NT2/D1 (cell line): ENCODE data around the gene HOXB9.

Experiments used
- SUZ12 ChIP-seq: IDR thresholded peaks from 2 replicates; pipeline ENCODE4 v1.6.1; 2011; ENCODE audit not compliant: insufficient read length, insufficient read depth; ENCODE audit errors: extremely low read depth
- YY1 ChIP-seq: IDR thresholded peaks from 2 replicates; pipeline ENCODE4 v1.6.1; 2011; ENCODE audit not compliant: insufficient read length, insufficient read depth

GRCh38 chr17:48586355-48587258 lies 39.6 kb downstream of the HOXB9 start:
- peak; percentile 95 for TF ChIP-seq SUZ12
- no peak for TF ChIP-seq YY1
